ENCODE data around the gene S1PR4. TPM values are rescaled to one million over a fixed set of nuclear protein-coding genes. Genes with fewer than 3 reads are reported as not detected.

S1PR4 gene
- total and polyA plus RNA-seq, 2 experiments from 2014 or later = 0.24 TPM; not detected in 1

DNA sequence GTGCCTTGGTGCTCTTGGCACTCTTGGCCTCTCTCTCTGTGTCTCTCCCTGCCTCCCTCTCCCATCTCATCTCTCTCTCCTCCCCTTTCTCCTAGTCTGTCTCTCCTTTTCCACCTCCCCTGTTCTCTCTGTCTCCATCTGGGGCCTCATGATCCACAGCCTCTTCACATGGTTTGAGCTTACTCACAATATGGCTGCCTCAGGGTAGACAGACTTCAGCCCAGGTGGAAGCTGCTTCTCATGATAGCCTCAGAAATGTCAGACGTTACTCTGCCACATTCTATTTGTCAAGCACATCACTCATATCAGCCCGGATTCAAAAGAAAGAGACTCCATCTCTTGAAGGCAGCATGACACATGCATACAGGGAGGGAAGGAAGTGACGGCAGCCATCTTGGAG lies 18.4 kb upstream of the S1PR4 start (continued):
- TF ChIP-seq, protein P1, sequence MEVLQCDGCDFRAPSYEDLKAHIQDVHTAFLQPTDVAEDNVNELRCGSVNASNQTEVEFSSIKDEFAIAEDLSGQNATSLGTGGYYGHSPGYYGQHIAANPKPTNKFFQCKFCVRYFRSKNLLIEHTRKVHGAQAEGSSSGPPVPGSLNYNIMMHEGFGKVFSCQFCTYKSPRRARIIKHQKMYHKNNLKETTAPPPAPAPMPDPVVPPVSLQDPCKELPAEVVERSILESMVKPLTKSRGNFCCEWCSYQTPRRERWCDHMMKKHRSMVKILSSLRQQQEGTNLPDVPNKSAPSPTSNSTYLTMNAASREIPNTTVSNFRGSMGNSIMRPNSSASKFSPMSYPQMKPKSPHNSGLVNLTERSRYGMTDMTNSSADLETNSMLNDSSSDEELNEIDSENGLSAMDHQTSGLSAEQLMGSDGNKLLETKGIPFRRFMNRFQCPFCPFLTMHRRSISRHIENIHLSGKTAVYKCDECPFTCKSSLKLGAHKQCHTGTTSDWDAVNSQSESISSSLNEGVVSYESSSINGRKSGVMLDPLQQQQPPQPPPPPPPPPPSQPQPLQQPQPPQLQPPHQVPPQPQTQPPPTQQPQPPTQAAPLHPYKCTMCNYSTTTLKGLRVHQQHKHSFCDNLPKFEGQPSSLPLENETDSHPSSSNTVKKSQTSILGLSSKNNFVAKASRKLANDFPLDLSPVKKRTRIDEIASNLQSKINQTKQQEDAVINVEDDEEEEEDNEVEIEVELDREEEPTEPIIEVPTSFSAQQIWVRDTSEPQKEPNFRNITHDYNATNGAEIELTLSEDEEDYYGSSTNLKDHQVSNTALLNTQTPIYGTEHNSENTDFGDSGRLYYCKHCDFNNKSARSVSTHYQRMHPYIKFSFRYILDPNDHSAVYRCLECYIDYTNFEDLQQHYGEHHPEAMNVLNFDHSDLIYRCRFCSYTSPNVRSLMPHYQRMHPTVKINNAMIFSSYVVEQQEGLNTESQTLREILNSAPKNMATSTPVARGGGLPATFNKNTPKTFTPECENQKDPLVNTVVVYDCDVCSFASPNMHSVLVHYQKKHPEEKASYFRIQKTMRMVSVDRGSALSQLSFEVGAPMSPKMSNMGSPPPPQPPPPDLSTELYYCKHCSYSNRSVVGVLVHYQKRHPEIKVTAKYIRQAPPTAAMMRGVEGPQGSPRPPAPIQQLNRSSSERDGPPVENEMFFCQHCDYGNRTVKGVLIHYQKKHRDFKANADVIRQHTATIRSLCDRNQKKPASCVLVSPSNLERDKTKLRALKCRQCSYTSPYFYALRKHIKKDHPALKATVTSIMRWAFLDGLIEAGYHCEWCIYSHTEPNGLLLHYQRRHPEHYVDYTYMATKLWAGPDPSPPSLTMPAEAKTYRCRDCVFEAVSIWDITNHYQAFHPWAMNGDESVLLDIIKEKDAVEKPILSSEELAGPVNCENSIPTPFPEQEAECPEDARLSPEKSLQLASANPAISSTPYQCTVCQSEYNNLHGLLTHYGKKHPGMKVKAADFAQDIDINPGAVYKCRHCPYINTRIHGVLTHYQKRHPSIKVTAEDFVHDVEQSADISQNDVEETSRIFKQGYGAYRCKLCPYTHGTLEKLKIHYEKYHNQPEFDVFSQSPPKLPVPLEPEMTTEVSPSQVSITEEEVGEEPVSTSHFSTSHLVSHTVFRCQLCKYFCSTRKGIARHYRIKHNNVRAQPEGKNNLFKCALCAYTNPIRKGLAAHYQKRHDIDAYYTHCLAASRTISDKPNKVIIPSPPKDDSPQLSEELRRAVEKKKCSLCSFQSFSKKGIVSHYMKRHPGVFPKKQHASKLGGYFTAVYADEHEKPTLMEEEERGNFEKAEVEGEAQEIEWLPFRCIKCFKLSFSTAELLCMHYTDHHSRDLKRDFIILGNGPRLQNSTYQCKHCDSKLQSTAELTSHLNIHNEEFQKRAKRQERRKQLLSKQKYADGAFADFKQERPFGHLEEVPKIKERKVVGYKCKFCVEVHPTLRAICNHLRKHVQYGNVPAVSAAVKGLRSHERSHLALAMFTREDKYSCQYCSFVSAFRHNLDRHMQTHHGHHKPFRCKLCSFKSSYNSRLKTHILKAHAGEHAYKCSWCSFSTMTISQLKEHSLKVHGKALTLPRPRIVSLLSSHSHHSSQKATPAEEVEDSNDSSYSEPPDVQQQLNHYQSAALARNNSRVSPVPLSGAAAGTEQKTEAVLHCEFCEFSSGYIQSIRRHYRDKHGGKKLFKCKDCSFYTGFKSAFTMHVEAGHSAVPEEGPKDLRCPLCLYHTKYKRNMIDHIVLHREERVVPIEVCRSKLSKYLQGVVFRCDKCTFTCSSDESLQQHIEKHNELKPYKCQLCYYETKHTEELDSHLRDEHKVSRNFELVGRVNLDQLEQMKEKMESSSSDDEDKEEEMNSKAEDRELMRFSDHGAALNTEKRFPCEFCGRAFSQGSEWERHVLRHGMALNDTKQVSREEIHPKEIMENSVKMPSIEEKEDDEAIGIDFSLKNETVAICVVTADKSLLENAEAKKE (CRISPR knock-in tag; IDR thresholded peaks at IDR 0.05) = no peak
- TF ChIP-seq, protein P2, sequence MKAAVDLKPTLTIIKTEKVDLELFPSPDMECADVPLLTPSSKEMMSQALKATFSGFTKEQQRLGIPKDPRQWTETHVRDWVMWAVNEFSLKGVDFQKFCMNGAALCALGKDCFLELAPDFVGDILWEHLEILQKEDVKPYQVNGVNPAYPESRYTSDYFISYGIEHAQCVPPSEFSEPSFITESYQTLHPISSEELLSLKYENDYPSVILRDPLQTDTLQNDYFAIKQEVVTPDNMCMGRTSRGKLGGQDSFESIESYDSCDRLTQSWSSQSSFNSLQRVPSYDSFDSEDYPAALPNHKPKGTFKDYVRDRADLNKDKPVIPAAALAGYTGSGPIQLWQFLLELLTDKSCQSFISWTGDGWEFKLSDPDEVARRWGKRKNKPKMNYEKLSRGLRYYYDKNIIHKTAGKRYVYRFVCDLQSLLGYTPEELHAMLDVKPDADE (IDR thresholded peaks at IDR 0.05) = no peak

- no peaks in the 10 kb centered on the region for H3K79me2 ChIP-seq (replicated peaks; ENCODE audit: insufficient read depth)
- H3K27me3 ChIP-seq (ENCODE audit: insufficient read depth) = peaks cover 5% of the 10 kb centered on the region; the same call in 1 of the 2 replicates
- no peak overlapping the region for H2AFZ ChIP-seq
- Mint-ChIP-seq H3K4me3 (no peak overlapping the region), H3K27ac (no peak overlapping the region), H3K27me3 (ENCODE audit: insufficient read depth, low read depth, poor library complexity) (peaks cover 15% of the 10 kb centered on the region), H3K4me1 (peaks cover 6% of the 10 kb centered on the region; the same call in 2 of the 3 replicates), H3K36me3 (ENCODE audit: low read depth) (no peaks in the 10 kb centered on the region), H3K9me3 (peaks cover 9% of the 10 kb centered on the region; the same call in 1 of the 3 replicates)
- no peak overlapping the region for H3K27ac ChIP-seq (ENCODE audit: low read depth)
- H4K20me1 ChIP-seq (replicated peaks; ENCODE audit: insufficient read depth) = no peaks in the 10 kb centered on the region
- no peaks in the 10 kb centered on the region for H3K36me3 ChIP-seq (ENCODE audit: insufficient read depth)
- H3K4me3 ChIP-seq = no peak overlapping the region
- H3K4me2 ChIP-seq = no peak overlapping the region
- no peaks in the 10 kb centered on the region for H3F3A ChIP-seq (replicated peaks; ENCODE audit: low read depth)
- ATAC-seq (no peak), DNase-seq (ENCODE audit: low spot score) (no peak)
- H3K9me2 ChIP-seq (ENCODE audit: insufficient read depth) = 0 out of 2 replicates have a peak, but pooled peaks cover 7% of the 10 kb centered on the region
- no peaks in the 10 kb centered on the region for H3K4me1 ChIP-seq (ENCODE audit: insufficient read depth)
- TF ChIP-seq JUNB (IDR thresholded peaks at IDR 0.05; ENCODE audit: unreplicated experiment) (no peak), ZNF114 (CRISPR knock-in tag; IDR thresholded peaks at IDR 0.05) (no peak), ZNF331 (CRISPR knock-in tag; IDR thresholded peaks at IDR 0.05; ENCODE audit: low read depth) (no peak)
- TF ChIP-seq, protein P1 (CRISPR knock-in tag; IDR thresholded peaks at IDR 0.05) = no peak
Observed at GRCh38 chr19:3161453-3161852, 17.1 kb upstream of the S1PR4 start.

All from GM23338 (cell line).